Aortic smooth muscle cell (primary cell): ENCODE measurements around the gene CCDC80. TPM values are rescaled to one million over a fixed set of nuclear protein-coding genes. Genes with fewer than 3 reads are reported as not detected.

ENCODE experiments used
- total RNA-seq: library from RNA; depleted of rRNA; stranded (reverse); fragments of >200 nt; gene quantifications from 2 replicates; pipeline ENCODE4 v1.2.3, GENCODE V29; 2014

The CCDC80 gene, protein sequence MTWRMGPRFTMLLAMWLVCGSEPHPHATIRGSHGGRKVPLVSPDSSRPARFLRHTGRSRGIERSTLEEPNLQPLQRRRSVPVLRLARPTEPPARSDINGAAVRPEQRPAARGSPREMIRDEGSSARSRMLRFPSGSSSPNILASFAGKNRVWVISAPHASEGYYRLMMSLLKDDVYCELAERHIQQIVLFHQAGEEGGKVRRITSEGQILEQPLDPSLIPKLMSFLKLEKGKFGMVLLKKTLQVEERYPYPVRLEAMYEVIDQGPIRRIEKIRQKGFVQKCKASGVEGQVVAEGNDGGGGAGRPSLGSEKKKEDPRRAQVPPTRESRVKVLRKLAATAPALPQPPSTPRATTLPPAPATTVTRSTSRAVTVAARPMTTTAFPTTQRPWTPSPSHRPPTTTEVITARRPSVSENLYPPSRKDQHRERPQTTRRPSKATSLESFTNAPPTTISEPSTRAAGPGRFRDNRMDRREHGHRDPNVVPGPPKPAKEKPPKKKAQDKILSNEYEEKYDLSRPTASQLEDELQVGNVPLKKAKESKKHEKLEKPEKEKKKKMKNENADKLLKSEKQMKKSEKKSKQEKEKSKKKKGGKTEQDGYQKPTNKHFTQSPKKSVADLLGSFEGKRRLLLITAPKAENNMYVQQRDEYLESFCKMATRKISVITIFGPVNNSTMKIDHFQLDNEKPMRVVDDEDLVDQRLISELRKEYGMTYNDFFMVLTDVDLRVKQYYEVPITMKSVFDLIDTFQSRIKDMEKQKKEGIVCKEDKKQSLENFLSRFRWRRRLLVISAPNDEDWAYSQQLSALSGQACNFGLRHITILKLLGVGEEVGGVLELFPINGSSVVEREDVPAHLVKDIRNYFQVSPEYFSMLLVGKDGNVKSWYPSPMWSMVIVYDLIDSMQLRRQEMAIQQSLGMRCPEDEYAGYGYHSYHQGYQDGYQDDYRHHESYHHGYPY
- 378 and 1,219 TPM in 2 replicates for total RNA-seq

DNA sequence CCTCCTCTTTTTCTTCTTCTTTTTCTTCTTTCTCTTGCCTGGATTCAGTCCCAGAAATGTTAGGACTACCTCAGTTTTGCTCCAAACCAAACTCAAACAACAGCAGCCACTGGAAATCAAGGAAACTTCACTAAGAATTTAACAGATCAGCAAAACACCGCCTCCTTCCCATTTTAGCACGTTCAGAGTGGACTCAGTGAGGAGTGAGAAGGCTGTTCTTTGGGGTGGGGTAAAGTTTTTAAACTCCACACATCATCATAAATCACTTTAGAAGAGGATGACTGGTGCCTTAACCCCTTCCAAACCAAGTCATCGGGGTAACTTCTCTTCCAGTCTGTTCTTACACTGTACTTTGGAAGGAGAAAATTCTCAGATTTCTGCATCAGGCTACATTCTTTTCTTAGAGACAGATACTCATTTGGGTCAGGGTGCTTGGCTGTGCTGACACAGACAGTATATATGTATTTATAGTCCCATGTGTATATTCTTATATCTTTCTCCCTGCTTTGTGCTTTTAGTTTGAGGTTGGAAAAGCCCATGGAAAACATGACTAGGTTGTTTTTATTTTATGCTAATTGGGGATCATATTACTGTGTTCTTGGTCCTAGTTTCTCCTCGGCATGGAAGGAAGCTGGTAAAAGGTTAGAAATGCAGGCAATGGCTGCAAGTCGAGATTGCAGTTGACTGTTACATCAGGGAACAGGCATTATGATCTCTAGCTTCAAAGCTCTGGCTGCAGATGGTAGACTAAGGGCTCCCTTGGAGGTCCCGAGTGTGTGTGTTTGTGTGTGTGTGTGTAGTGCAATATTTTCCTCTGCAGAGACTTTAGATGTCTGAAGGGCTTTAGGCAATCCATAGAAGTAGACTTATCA is at the start of gene CCDC80:
Gene CCDC80, minus strand, starts transcription at position 214 of the 872 bp plus-strand sequence. CDS start 1,238 bp downstream, outside the sequence.

GRCh38 chr3:112561734-112562529 is 79.0 kb downstream of the CCDC80 start, which contains the start of the genes ATG3 and SLC35A5:
ATG3 (minus strand) TSS chr3:112561962; CDS start chr3:112561528, 434 bp downstream.
SLC35A5 (plus strand) TSS chr3:112562045; CDS start chr3:112563404, 1,359 bp downstream.

Other genes with a start within 250 kb of the CCDC80 start
- gene BTLA, start 141.7 kb downstream of the CCDC80 start, total RNA-seq: 0.06 and 0.13 TPM in 2 replicates
- gene ATG3, start 79.2 kb downstream of the CCDC80 start, total RNA-seq: 109 and 122 TPM in 2 replicates
- gene SLC35A5, start 79.1 kb downstream of the CCDC80 start, total RNA-seq: 41.6 and 43.0 TPM in 2 replicates
- gene CD200R1L, start 205.7 kb upstream of the CCDC80 start, total RNA-seq: not detected in 2 replicates